ENCODE measurements around the gene ABCC8. TPM values are rescaled to one million over a fixed set of nuclear protein-coding genes. Genes with fewer than 3 reads are reported as not detected.

The ABCC8 gene
- polyA plus RNA-seq, 3 donors, result 1.7 to 44.4 (median 2.4) TPM

DNA sequence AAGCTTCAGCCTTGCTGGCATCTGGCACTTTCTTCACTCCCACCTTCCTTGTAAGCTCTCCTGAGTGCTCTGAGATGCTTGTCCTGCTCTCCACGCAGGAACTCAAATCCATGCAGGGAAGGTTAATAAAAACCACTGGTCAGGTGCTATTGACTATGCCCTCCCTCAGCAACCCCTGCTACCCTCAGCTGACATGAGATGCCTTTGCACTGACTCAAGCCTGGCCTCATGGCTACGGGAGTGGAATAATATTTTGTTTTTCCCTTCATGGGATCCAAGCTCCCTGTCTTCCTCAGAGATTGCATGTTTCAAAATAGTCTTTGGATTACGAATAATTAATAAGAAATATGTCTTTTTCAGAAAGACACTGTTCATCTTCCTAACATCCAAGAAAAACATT lies 31.7 kb upstream of the ABCC8 start:
- no peak overlapping the region for H3K27ac ChIP-seq (ENCODE audit: low read depth, low read length)
- 41 to 55% (median 48%) methylated on average over 3 of the region's 3 CpGs for whole genome bisulfite sequencing, 3 donors

GRCh38 chr11:17507773-17508172 lies 31.1 kb upstream of the ABCC8 start:
- no peak overlapping the region for H3K27ac ChIP-seq (ENCODE audit: low read depth, low read length)
- WGBS, 3 donors, result 88 to 94% (median 90%) methylated on average over 2 of the region's 2 CpGs

- H3K27ac ChIP-seq (ENCODE audit: low read depth, low read length), result no peak overlapping the region
- 66 to 77% (median 76%) methylated on average over 3 of the region's 3 CpGs for WGBS, 3 donors
Observed at GRCh38 chr11:17506942-17507341, 30.3 kb upstream of the ABCC8 start.

DNA sequence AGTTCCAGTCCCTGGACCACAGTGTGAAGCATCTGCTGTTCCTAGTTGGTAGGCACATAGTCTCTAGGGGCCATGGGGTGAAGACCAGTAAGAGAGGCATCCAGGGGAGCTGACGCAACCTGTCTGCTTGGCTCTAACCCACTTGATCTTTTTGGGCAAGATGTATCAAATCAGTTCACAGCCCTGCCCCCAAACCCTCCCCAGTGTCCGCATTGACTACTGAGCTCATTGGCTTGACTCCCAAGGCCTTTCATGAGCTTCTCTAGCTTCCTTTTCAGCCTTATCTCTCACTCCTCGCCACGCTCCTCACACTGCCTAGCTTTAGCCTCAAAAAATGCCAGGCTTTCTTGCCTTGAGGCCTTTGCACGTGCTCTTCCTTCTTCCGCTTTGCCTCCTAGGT lies 29.7 kb upstream of the ABCC8 start:
- WGBS, 3 donors, result 79 to 92% (median 86%) methylated on average over 6 of the region's 6 CpGs
- H3K27ac ChIP-seq (ENCODE audit: low read depth, low read length), result no peak overlapping the region

- WGBS, 3 donors, result 81 to 89% (median 84%) methylated on average over 4 of the region's 4 CpGs
- no peak overlapping the region for H3K27ac ChIP-seq (ENCODE audit: low read depth, low read length)
Observed at GRCh38 chr11:17505146-17505545, 28.5 kb upstream of the ABCC8 start.

- no peak overlapping the region for H3K27ac ChIP-seq (ENCODE audit: low read depth, low read length)
- WGBS, 3 donors, result 36 to 40% (median 38%) methylated on average over 9 of the region's 9 CpGs
Observed at GRCh38 chr11:17504330-17505107, 27.9 kb upstream of the ABCC8 start.

GRCh38 chr11:17502630-17503029 lies 26.0 kb upstream of the ABCC8 start:
- 86 to 94% (median 88%) methylated on average over 4 of the region's 4 CpGs for WGBS, 3 donors
- no peak overlapping the region for H3K27ac ChIP-seq (ENCODE audit: low read depth, low read length)

DNA sequence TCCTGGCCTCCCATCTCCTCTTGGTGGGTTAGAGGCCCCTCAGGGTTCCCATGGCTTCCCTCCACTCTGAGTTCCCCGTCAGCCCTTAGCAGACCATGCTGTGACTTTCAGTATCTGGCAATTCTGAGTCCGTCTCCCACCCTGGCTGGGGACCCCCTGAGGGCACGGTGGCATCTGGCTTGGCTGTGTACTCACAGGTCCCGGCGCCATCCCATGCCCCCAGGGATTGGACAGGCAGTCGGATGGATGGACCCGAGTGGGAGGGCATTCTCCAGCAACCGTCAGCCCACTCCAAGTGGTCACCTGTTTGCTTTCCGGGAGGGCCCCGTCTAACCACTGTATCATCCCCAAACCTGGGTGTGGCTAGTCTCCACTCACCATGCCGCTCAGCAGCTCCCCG lies 24.0 kb upstream of the ABCC8 start:
- 89 to 92% (median 91%) methylated on average over 12 of the region's 12 CpGs for WGBS, 3 donors
- no peak overlapping the region for H3K27ac ChIP-seq (ENCODE audit: low read depth, low read length)

DNA sequence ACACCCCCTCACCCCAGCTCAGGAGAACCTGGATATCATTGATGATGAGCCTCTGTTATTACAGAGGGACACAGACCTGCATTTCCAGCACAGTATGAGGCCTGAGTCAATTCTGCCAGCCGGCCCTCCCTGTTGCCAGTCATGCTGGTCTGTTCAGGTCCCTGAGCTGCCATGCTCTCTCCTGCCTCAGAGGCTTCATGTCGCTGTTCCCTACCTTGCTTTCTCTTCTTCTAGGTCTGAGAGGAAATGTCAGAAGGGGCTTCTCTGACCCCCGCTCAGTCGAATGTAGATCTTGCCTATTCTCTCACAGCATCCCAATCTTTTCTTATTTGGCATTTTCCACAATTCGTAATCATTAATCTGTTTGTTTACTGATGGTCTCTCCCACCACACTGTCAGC lies 21.8 kb upstream of the ABCC8 start:
- H3K27ac ChIP-seq (ENCODE audit: low read depth, low read length), result no peak overlapping the region
- WGBS, 3 donors, result 81 to 91% (median 87%) methylated on average over 5 of the region's 5 CpGs

DNA sequence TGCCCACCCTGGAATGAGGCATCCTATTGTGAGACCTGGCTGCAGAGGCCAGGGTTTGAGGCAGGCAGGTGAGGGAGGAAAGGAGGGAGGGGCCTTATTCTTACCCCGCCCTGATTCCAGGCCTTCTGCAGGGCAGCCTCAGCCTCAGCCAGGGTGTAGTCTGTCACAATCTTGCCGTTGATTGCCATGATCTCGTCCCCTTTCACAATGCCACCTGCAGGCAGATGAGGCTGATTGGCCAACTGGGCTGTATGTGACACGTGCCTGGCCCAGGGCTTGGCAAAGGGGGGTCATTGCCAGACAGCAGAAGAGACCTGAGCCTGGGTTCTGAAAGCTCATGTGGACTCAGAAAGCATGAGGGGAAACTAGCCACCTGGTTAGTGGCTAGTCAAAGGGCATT lies 21.4 kb upstream of the ABCC8 start:
- WGBS, 3 donors, result 38 to 55% (median 42%) methylated on average over 4 of the region's 4 CpGs
- no peak overlapping the region for H3K27ac ChIP-seq (ENCODE audit: low read depth, low read length)

GRCh38 chr11:17496406-17496805 lies 19.8 kb upstream of the ABCC8 start:
- 54 to 64% (median 61%) methylated on average over 7 of the region's 7 CpGs for WGBS, 3 donors
- no peak overlapping the region for H3K27ac ChIP-seq (ENCODE audit: low read depth, low read length)

GRCh38 chr11:17494019-17494418 lies 17.4 kb upstream of the ABCC8 start:
- no peak overlapping the region for H3K27ac ChIP-seq (ENCODE audit: low read depth, low read length)
- WGBS, 3 donors, result 48 to 73% (median 57%) methylated on average over 6 of the region's 6 CpGs

- H3K27ac ChIP-seq (ENCODE audit: low read depth, low read length), result no peak overlapping the region
- 54 to 84% (median 81%) methylated on average over 4 of the region's 4 CpGs for WGBS, 3 donors
Observed at GRCh38 chr11:17490938-17491337, 14.3 kb upstream of the ABCC8 start.

DNA sequence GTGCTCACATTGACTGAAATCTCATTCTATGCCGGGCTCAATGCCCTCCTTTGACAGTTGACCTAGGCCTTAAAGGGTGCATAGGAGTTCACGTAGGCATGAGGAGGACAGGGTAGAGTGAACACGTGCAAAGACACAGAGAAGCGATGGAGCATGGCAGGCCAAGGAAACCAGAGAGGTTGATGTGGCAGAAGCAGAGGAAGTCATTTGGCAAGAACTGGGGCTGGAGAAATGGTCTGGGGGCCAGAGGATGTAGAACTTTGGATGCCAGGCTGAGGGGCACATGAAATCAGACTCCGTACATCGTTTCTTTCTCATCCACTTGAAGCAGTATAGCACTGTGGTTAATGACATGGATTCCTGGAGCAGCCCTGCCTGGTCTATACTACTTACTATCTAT lies 13.6 kb upstream of the ABCC8 start:
- 69 to 87% (median 71%) methylated on average over 6 of the region's 6 CpGs for WGBS, 3 donors
- no peak overlapping the region for H3K27ac ChIP-seq (ENCODE audit: low read depth, low read length)

DNA sequence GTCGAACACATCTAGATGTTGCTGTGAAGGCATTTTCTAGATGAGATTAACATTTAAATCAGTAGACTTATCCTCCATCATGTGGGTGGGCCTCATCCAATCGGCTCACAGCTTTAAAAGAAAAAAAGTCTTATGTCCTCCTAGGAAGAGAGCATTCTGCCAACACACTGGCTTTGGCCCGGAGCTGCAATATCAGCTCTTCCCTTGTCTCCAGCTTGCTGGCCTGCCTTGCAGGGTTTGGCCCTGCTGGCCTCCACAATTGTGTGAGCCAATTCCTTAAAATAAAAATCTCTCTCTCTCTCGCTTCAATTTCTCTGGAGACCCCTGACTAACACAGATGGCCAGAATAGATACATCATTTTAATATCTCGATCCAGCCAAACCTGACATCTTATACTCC lies 13.1 kb upstream of the ABCC8 start:
- 48 to 73% (median 65%) methylated on average over 5 of the region's 5 CpGs for WGBS, 3 donors
- H3K27ac ChIP-seq (ENCODE audit: low read depth, low read length), result no peak overlapping the region

- H3K27ac ChIP-seq (ENCODE audit: low read depth, low read length), result no peak overlapping the region
- WGBS, 3 donors, result 81 to 95% (median 86%) methylated on average over 1 of the region's 1 CpG
Observed at GRCh38 chr11:17488563-17488962, 11.9 kb upstream of the ABCC8 start.

DNA sequence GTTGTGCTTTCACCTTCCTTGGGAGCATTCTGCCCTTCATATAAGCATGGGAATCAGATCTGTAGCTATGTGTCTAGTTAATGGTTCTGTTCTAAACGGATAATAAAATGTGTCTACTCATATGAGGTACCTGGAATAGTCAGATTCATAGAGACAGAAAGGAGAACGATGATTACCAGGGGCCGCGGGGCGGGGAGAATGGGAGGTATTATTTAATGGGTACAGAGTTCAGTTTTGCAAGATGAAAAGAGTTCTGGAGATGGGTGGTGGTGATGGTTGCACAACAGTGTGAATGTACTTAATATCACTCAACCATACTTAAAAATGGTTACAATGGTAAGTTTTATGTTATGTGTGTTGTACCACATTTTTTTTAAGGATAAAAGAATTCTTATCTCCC lies 10.0 kb upstream of the ABCC8 start:
- H3K27ac ChIP-seq (ENCODE audit: low read depth, low read length), result no peak overlapping the region
- 80 to 91% (median 89%) methylated on average over 5 of the region's 5 CpGs for WGBS, 3 donors

GRCh38 chr11:17483505-17483904 lies 6.9 kb upstream of the ABCC8 start:
- 73 to 84% (median 75%) methylated on average over 2 of the region's 2 CpGs for WGBS, 3 donors
- H3K27ac ChIP-seq (ENCODE audit: low read depth, low read length), result no peak overlapping the region

DNA sequence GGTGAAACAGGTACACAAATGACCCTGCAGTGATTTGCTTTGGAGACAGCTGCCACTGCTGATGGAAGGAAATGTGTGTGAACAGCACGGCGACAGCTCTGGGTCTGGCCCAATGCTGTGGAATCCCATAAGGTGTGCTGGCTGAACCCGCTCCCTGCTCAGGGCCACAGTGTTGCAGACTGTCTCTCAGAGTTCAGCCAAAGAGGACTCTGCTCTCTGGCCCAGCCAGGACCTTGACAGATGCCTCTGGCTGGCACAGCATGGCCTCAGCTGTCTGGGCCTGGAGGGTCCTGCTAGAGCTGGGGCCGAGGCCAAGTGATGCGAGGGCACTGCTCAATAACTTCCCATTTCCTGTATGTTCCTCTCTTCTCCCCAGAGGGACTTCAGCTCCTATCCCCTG lies 5.3 kb upstream of the ABCC8 start:
- H3K27ac ChIP-seq (ENCODE audit: low read depth, low read length), result no peak overlapping the region
- WGBS, 3 donors, result 79 to 86% (median 85%) methylated on average over 5 of the region's 5 CpGs
